GM12872 (cell line): ENCODE data around the gene DNPH1.

Experiments
- CTCF ChIP-seq: IDR thresholded peaks from 3 replicates; pipeline ENCODE4 v1.5.1; 2011; ENCODE audit warnings: low read depth, mild to moderate bottlenecking, low read length, moderate library complexity; ENCODE audit not compliant: insufficient read depth

Gene DNPH1

GRCh38 chr6:43178150-43178549, 51.1 kb downstream of the DNPH1 start:
- no peak for TF ChIP-seq CTCF

GRCh38 chr6:43176423-43176786, 52.9 kb downstream of the DNPH1 start:
- no peak for TF ChIP-seq CTCF

GRCh38 chr6:43175676-43176422, 53.4 kb downstream of the DNPH1 start:
- no peak for TF ChIP-seq CTCF
